Measurements from ENCODE around the gene HTR2A.
A peak's percentile ranks its signal among the peaks of the same experiment; 100 is the strongest.

Gene HTR2A

GRCh38 chr13:46896341-46897137, at the start of gene HTR2A:
Gene HTR2A (minus strand): TSS chr13:46897053. CDS start chr13:46895906, 1,147 bp downstream.
- DNase-seq = no peak

- DNase-seq = no peak
Measured at GRCh38 chr13:46936525-46936924, 39.7 kb upstream of the HTR2A start.

GRCh38 chr13:46934749-46935148, 37.9 kb upstream of the HTR2A start:
- DNase-seq = no peak

GRCh38 chr13:46926916-46927590, 30.2 kb upstream of the HTR2A start:
- no peak for DNase-seq

- DNase-seq = no peak
Measured at GRCh38 chr13:46925486-46925885, 28.6 kb upstream of the HTR2A start.

GRCh38 chr13:46914341-46914740, 17.5 kb upstream of the HTR2A start:
- DNase-seq = no peak

- DNase-seq = no peak
Measured at GRCh38 chr13:46913757-46914156, 16.9 kb upstream of the HTR2A start.

- no peak for DNase-seq
Measured at GRCh38 chr13:46909042-46909441, 12.2 kb upstream of the HTR2A start.

- no peak for DNase-seq
Measured at GRCh38 chr13:46908501-46908900, 11.6 kb upstream of the HTR2A start.

- no peak for DNase-seq
Measured at GRCh38 chr13:46906405-46906804, 9.6 kb upstream of the HTR2A start.

GRCh38 chr13:46905249-46905648, 8.4 kb upstream of the HTR2A start:
- DNase-seq = no peak

- no peak for DNase-seq
Measured at GRCh38 chr13:46903748-46904147, 6.9 kb upstream of the HTR2A start.

GRCh38 chr13:46901721-46902120, 4.9 kb upstream of the HTR2A start:
- DNase-seq = no peak

GRCh38 chr13:46899801-46900200, 2.9 kb upstream of the HTR2A start:
- DNase-seq = no peak

- DNase-seq = no peak
Measured at GRCh38 chr13:46895381-46895780, 1.5 kb downstream of the HTR2A start.

- DNase-seq = no peak
Measured at GRCh38 chr13:46894568-46894967, 2.3 kb downstream of the HTR2A start.

GRCh38 chr13:46893798-46894560, 2.9 kb downstream of the HTR2A start:
- peak; percentile 31 for DNase-seq

- no peak for DNase-seq
Measured at GRCh38 chr13:46893221-46893740, 3.6 kb downstream of the HTR2A start.

GRCh38 chr13:46885018-46885417, 11.8 kb downstream of the HTR2A start:
- DNase-seq = no peak

GRCh38 chr13:46884531-46884930, 12.3 kb downstream of the HTR2A start:
- DNase-seq = no peak

GRCh38 chr13:46881621-46882020, 15.2 kb downstream of the HTR2A start:
- no peak for DNase-seq

- DNase-seq = no peak
Measured at GRCh38 chr13:46874006-46874405, 22.8 kb downstream of the HTR2A start.

GRCh38 chr13:46871557-46871956, 25.3 kb downstream of the HTR2A start:
- no peak for DNase-seq

Measured in amniotic stem cell (primary cell).